Measurements from ENCODE around the gene POLR3H.
"Not testable (repeated sequence)": the region's sequence is repeated elsewhere in the genome, so short reads cannot be mapped to it uniquely, and the experiment has no call there.

Gene POLR3H

GRCh38 chr22:41543854-41544670 is at the start of gene POLR3H:
POLR3H (minus strand) TSS chr22:41544470; CDS start chr22:41544101, 369 bp downstream.
- Mint-ChIP-seq H3K4me1 (peaks cover 39% of the 10 kb centered on the region), H3K4me3 (peak within 1 kb of the TSS; percentile 96), H3K27me3 (peaks cover 11% of the 10 kb centered on the region), H3K36me3 (peaks cover 17% of the 10 kb centered on the region), H3K9me3 (no peaks in the 10 kb centered on the region), H3K27ac (peak within 1 kb of the TSS; percentile 96)
- DNase-seq = peak; percentile 99
- CTCF ChIA-PET = interaction anchor here (0.7 to 1.4 kb wide), 5 partner anchors 9 to 77 kb away, joined by 3 to 8 read pairs (median 3); partner anchors contain the start of genes DESI1 and XRCC6

- H3K27ac Mint-ChIP-seq, CTCF ChIA-PET, H3K9me3 Mint-ChIP-seq: not testable (repeated sequence)
Observed at GRCh38 chr22:41593336-41593960, 49.2 kb upstream of the POLR3H start.

GRCh38 chr22:41589391-41590241 is 45.3 kb upstream of the POLR3H start, which contains the start of gene PMM1:
PMM1 (minus strand) TSS chr22:41589840; CDS start chr22:41589805, 35 bp downstream.
- H3K4me3 Mint-ChIP-seq = peak within 1 kb of the TSS; percentile 90
- H3K4me1 Mint-ChIP-seq = peaks cover 29% of the 10 kb centered on the region
- H3K27me3 Mint-ChIP-seq = no peaks in the 10 kb centered on the region
- H3K9me3 Mint-ChIP-seq = no peaks in the 10 kb centered on the region
- CTCF ChIA-PET = interaction anchor here (1.0 to 2.7 kb wide), 8 partner anchors 8 to 157 kb away, joined by 3 to 10 read pairs (median 5); no protein-coding TSS in a partner anchor
- peak; percentile 100 for DNase-seq
- H3K36me3 Mint-ChIP-seq = peaks cover 10% of the 10 kb centered on the region
- H3K27ac Mint-ChIP-seq = peak within 1 kb of the TSS; percentile 87

More at GRCh38 chr22:41593336-41593960, 49.2 kb upstream of the POLR3H start:
- peaks cover 15% of the 10 kb centered on the region for H3K4me1 Mint-ChIP-seq
- not testable (repeated sequence) for H3K27me3 Mint-ChIP-seq, H3K4me3 Mint-ChIP-seq, H3K36me3 Mint-ChIP-seq, DNase-seq

- H3K4me3 Mint-ChIP-seq = no peak overlapping the region
- no peaks in the 10 kb centered on the region for H3K9me3 Mint-ChIP-seq
- no peak overlapping the region for H3K27ac Mint-ChIP-seq
- DNase-seq = no peak
- CTCF ChIA-PET = no interaction called here
- peaks cover 20% of the 10 kb centered on the region for H3K36me3 Mint-ChIP-seq
- H3K27me3 Mint-ChIP-seq = no peaks in the 10 kb centered on the region
- H3K4me1 Mint-ChIP-seq = peaks cover 29% of the 10 kb centered on the region
Observed at GRCh38 chr22:41587347-41587723, 43.1 kb upstream of the POLR3H start.

- no peak overlapping the region for H3K27ac Mint-ChIP-seq
- CTCF ChIA-PET = interaction anchor here (1.3 kb wide), 1 partner anchor 11 kb away, joined by 4 read pairs; no protein-coding TSS in a partner anchor
Observed at GRCh38 chr22:41585898-41586297, 41.6 kb upstream of the POLR3H start.

GRCh38 chr22:41584881-41585280 is 40.6 kb upstream of the POLR3H start:
- Mint-ChIP-seq H3K36me3 (peaks cover 26% of the 10 kb centered on the region), H3K9me3 (no peaks in the 10 kb centered on the region), H3K27me3 (no peaks in the 10 kb centered on the region), H3K27ac (no peak overlapping the region), H3K4me3 (no peak overlapping the region), H3K4me1 (peaks cover 35% of the 10 kb centered on the region)
- DNase-seq = no peak
- CTCF ChIA-PET = no interaction called here

More at GRCh38 chr22:41585898-41586297, 41.6 kb upstream of the POLR3H start:
- Mint-ChIP-seq H3K27me3 (no peaks in the 10 kb centered on the region), H3K36me3 (peaks cover 21% of the 10 kb centered on the region), H3K4me3 (no peak overlapping the region), H3K4me1 (peaks cover 30% of the 10 kb centered on the region), H3K9me3 (no peaks in the 10 kb centered on the region)
- no peak for DNase-seq

GRCh38 chr22:41582694-41583093 is 38.4 kb upstream of the POLR3H start:
- no peak for DNase-seq
- peaks cover 29% of the 10 kb centered on the region for H3K36me3 Mint-ChIP-seq
- H3K4me3 Mint-ChIP-seq = no peak overlapping the region
- no peak overlapping the region for H3K27ac Mint-ChIP-seq
- H3K4me1 Mint-ChIP-seq = peaks cover 18% of the 10 kb centered on the region
- H3K27me3 Mint-ChIP-seq = no peaks in the 10 kb centered on the region
- CTCF ChIA-PET = no interaction called here
- H3K9me3 Mint-ChIP-seq = no peaks in the 10 kb centered on the region

GRCh38 chr22:41579997-41580355 is 35.7 kb upstream of the POLR3H start:
- H3K4me3 Mint-ChIP-seq = no peak overlapping the region
- peaks cover 28% of the 10 kb centered on the region for H3K36me3 Mint-ChIP-seq
- peaks cover 11% of the 10 kb centered on the region for H3K4me1 Mint-ChIP-seq
- no peaks in the 10 kb centered on the region for H3K9me3 Mint-ChIP-seq
- H3K27ac Mint-ChIP-seq = no peak overlapping the region
- DNase-seq = no peak
- CTCF ChIA-PET = interaction anchor here (0.6 to 1.7 kb wide), 2 partner anchors 10 to 17 kb away, joined by 3 read pairs; partner anchors contain the start of gene PMM1
- no peaks in the 10 kb centered on the region for H3K27me3 Mint-ChIP-seq

- H3K9me3 Mint-ChIP-seq = no peaks in the 10 kb centered on the region
- CTCF ChIA-PET = no interaction called here
- no peak overlapping the region for H3K4me3 Mint-ChIP-seq
- no peak for DNase-seq
- peaks cover 11% of the 10 kb centered on the region for H3K4me1 Mint-ChIP-seq
- peaks cover 27% of the 10 kb centered on the region for H3K36me3 Mint-ChIP-seq
- H3K27ac Mint-ChIP-seq = no peak overlapping the region
- H3K27me3 Mint-ChIP-seq = no peaks in the 10 kb centered on the region
Observed at GRCh38 chr22:41579297-41579996, 35.2 kb upstream of the POLR3H start.

- Mint-ChIP-seq H3K9me3 (no peaks in the 10 kb centered on the region), H3K27ac (no peak overlapping the region), H3K4me1 (peaks cover 11% of the 10 kb centered on the region), H3K4me3 (no peak overlapping the region), H3K27me3 (no peaks in the 10 kb centered on the region), H3K36me3 (peaks cover 27% of the 10 kb centered on the region)
- CTCF ChIA-PET = interaction anchor here (1.7 kb wide), 1 partner anchor 18 kb away, joined by 7 read pairs; no protein-coding TSS in a partner anchor
- no peak for DNase-seq
Observed at GRCh38 chr22:41578818-41579217, 34.5 kb upstream of the POLR3H start.

- no peaks in the 10 kb centered on the region for H3K9me3 Mint-ChIP-seq
- peaks cover 23% of the 10 kb centered on the region for H3K36me3 Mint-ChIP-seq
- no peak for DNase-seq
- H3K4me1 Mint-ChIP-seq = peaks cover 11% of the 10 kb centered on the region
- CTCF ChIA-PET = interaction anchor here (1.7 kb wide), 1 partner anchor 19 kb away, joined by 7 read pairs; no protein-coding TSS in a partner anchor
- no peaks in the 10 kb centered on the region for H3K27me3 Mint-ChIP-seq
- no peak overlapping the region for H3K4me3 Mint-ChIP-seq
- H3K27ac Mint-ChIP-seq = no peak overlapping the region
Observed at GRCh38 chr22:41578114-41578513, 33.8 kb upstream of the POLR3H start.

GRCh38 chr22:41576877-41577276 is 32.6 kb upstream of the POLR3H start:
- Mint-ChIP-seq H3K27me3 (no peaks in the 10 kb centered on the region), H3K27ac (no peak overlapping the region), H3K4me3 (no peak overlapping the region), H3K9me3 (no peaks in the 10 kb centered on the region), H3K4me1 (peaks cover 11% of the 10 kb centered on the region), H3K36me3 (peaks cover 17% of the 10 kb centered on the region)
- DNase-seq = peak; percentile 69
- CTCF ChIA-PET = interaction anchor here (1.0 to 1.8 kb wide), 3 partner anchors 9 to 20 kb away, joined by 3 to 10 read pairs (median 7); partner anchors contain the start of gene PMM1

- peaks cover 6% of the 10 kb centered on the region for H3K4me1 Mint-ChIP-seq
- no peak overlapping the region for H3K4me3 Mint-ChIP-seq
- no peaks in the 10 kb centered on the region for H3K27me3 Mint-ChIP-seq
- peaks cover 17% of the 10 kb centered on the region for H3K36me3 Mint-ChIP-seq
- no peak for DNase-seq
- no peaks in the 10 kb centered on the region for H3K9me3 Mint-ChIP-seq
- H3K27ac Mint-ChIP-seq = no peak overlapping the region
- CTCF ChIA-PET = interaction anchor here (1.4 kb wide), 1 partner anchor 14 kb away, joined by 3 read pairs; the partner anchor contains the start of gene PMM1
Observed at GRCh38 chr22:41575533-41575932, 31.3 kb upstream of the POLR3H start.

Measured in activated naive CD4-positive, alpha-beta T cell treated with anti-CD3 and anti-CD28 coated beads, Interleukin-2, amount 10 ng/mL, durations not matched to agents 7 days and 5 days (primary cell).